ENCODE results near the gene ADGRG3.

ADGRG3 gene

GRCh38 chr16:57686577-57686976 is 18.5 kb downstream of the ADGRG3 start:
- TF ChIP-seq, protein P1, sequence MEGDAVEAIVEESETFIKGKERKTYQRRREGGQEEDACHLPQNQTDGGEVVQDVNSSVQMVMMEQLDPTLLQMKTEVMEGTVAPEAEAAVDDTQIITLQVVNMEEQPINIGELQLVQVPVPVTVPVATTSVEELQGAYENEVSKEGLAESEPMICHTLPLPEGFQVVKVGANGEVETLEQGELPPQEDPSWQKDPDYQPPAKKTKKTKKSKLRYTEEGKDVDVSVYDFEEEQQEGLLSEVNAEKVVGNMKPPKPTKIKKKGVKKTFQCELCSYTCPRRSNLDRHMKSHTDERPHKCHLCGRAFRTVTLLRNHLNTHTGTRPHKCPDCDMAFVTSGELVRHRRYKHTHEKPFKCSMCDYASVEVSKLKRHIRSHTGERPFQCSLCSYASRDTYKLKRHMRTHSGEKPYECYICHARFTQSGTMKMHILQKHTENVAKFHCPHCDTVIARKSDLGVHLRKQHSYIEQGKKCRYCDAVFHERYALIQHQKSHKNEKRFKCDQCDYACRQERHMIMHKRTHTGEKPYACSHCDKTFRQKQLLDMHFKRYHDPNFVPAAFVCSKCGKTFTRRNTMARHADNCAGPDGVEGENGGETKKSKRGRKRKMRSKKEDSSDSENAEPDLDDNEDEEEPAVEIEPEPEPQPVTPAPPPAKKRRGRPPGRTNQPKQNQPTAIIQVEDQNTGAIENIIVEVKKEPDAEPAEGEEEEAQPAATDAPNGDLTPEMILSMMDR (conservative IDR thresholded peaks at IDR 0.05; ENCODE audit: low read length) = no peak
- no peak for DNase-seq (ENCODE audit: low read depth)
- H3K4me3 ChIP-seq (ENCODE audit: low read length) = no peak overlapping the region

DNA sequence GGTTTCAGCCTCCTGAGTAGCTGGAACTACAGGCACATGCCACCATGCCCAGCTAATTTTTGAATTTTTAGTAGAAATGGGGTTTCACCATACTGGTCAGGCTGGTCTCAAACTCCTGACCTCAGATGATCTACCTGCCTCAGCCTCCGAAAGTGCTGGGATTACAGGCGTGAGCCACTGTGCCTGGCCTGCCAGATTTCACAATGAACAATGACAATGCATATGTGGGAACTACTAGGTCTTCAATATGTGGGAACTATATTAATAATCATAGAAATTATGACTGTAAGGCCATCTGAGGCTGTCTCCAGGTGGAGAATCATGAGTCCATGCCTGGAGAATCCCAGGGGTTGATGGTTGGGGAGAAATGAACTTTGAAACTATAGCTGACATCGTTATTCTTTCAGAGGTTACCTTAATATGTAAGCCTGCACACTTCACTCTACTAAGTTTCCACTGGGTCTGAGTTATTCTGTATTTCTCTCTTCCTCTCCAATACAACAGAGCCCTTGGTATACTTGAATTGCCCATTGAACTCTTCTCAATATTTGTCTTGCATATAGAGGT is 19.3 kb downstream of the ADGRG3 start:
- TF ChIP-seq, protein P1 (conservative IDR thresholded peaks at IDR 0.05; ENCODE audit: low read length) = no peak
- no peak for DNase-seq (ENCODE audit: low read depth)
- no peak overlapping the region for H3K4me3 ChIP-seq (ENCODE audit: low read length)

- H3K4me3 ChIP-seq (ENCODE audit: low read length) = no peak overlapping the region
- no peak for DNase-seq (ENCODE audit: low read depth)
- TF ChIP-seq, protein P1 (conservative IDR thresholded peaks at IDR 0.05; ENCODE audit: low read length) = no peak
These were observed 20.4 kb downstream of the ADGRG3 start for GRCh38 chr16:57688487-57688986.

- DNase-seq (ENCODE audit: low read depth) = no peak
- no peak overlapping the region for H3K4me3 ChIP-seq (ENCODE audit: low read length)
- TF ChIP-seq, protein P1 (conservative IDR thresholded peaks at IDR 0.05; ENCODE audit: low read length) = no peak
These were observed 21.1 kb downstream of the ADGRG3 start for GRCh38 chr16:57688987-57689761.

DNA sequence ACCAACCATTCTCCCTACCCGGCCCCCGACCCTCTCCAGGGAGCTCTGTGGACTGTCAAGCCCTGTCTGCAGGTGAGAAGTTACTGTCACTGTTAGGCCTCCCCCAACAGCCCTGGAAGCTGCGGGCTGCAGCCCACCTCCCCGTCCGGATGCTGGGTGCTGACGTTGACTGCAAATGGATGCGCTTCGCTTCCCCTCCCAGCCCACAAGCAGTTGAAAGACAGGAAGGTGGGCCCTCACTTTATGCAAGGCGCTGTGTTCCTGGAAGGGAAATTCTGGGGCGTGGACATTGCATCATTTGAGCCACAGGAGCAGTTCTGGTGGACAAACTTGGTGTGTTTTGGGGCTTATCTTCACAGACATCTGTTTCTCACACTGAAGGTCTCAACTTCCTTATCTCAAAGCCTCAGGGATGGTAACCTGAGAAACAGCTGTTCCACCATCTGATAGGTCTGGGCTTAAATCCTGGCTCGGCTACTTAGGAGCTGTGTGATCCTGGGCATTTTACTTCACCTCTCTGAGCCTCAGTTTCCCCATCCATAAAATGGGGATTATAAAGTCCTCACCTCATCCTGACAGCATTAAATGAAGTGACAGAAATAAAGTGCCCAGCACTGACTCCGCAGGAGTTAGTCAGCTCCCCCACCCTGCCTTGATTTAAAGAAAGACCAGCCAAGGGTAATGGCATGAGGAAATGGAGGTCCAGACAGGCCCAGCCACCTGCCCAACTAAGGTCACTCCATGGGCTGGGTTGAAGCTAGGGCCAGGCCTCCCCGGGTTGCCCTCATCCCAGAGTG is 21.9 kb downstream of the ADGRG3 start:
- no peak for DNase-seq (ENCODE audit: low read depth)
- TF ChIP-seq, protein P1 (conservative IDR thresholded peaks at IDR 0.05; ENCODE audit: low read length) = no peak
- H3K4me3 ChIP-seq (ENCODE audit: low read length) = no peak overlapping the region

GRCh38 chr16:57690782-57691471 is 22.8 kb downstream of the ADGRG3 start:
- no peak overlapping the region for H3K4me3 ChIP-seq (ENCODE audit: low read length)
- TF ChIP-seq, protein P1 (conservative IDR thresholded peaks at IDR 0.05; ENCODE audit: low read length) = no peak
- no peak for DNase-seq (ENCODE audit: low read depth)
